SK-N-SH (cell line): ENCODE data around the gene RAB20. TPM values are rescaled to one million over a fixed set of nuclear protein-coding genes. Genes with fewer than 3 reads are reported as not detected.

Experiments used
- CTCF ChIA-PET: fragments of 300-600, 350-600 bp; formaldehyde crosslinking; extraction: SDS; loops from one replicate; lab custom pipeline; 2021; lab: Yijun Ruan, JAX
- POLR2A ChIA-PET: fragments of 350-600 bp; sonication (Branson Sonifier 250); formaldehyde crosslinking; extraction: SDS; loops from one replicate; lab custom pipeline; 2020; ENCODE audit warnings: antibody characterized with exemption, inconsistent platforms; lab: Yijun Ruan, JAX
- DNase-seq: peaks from one replicate; pipeline ENCODE4 v3.0.0; 2012
- H2AFZ ChIP-seq: fragments of 200-600 bp; sonication (generic); 2 replicates; pipeline ENCODE4 v1.8.1; 2016; ENCODE audit warnings: antibody characterized with exemption, mild to moderate bottlenecking, low read depth
- H3F3A ChIP-seq: fragments of 200-600 bp; sonication (generic); replicated peaks from 2 replicates; pipeline ENCODE3; 2016; ENCODE audit warnings: antibody characterized with exemption, mild to moderate bottlenecking; ENCODE audit not compliant: insufficient read depth
- H3K27ac ChIP-seq, 2 experiments: fragments of 200-500 bp in 1 of 2; fragments of 200-600 bp in 1 of 2; sonication (Bioruptor generic) in 1 of 2; sonication (generic), shearing (Covaris generic) in 1 of 2; 2 replicates each; pipeline versions ENCODE4 v1.5.1 to v1.6.1; 2014 to 2016; ENCODE audit warnings: low read depth in 2 of 2, inconsistent platforms in 1 of 2, low read length in 1 of 2, mild to moderate bottlenecking in 1 of 2, mixed read lengths in 1 of 2
- H3K27me3 ChIP-seq: fragments of 200-600 bp; sonication (generic), shearing (Covaris generic); 2 replicates; pipeline ENCODE4 v1.6.1; 2016; ENCODE audit warnings: mixed run types; ENCODE audit not compliant: insufficient read depth
- H3K36me3 ChIP-seq, 2 experiments: fragments of 200-500 bp in 1 of 2; fragments of 200-600 bp in 1 of 2; sonication (Bioruptor generic) in 1 of 2; sonication (generic) in 1 of 2; replicated peaks in 1 of 2; 2 replicates each; pipeline versions ENCODE3 to v1.5.1; 2014 to 2016; ENCODE audit warnings: low read length in 1 of 2, mild to moderate bottlenecking in 1 of 2; ENCODE audit not compliant: insufficient read depth in 2 of 2, control insufficient read depth in 1 of 2
- H3K4me1 ChIP-seq, 2 experiments: fragments of 200-500 bp in 1 of 2; fragments of 200-600 bp in 1 of 2; sonication (Bioruptor generic) in 1 of 2; sonication (generic), shearing (Covaris generic) in 1 of 2; 2 replicates each; pipeline versions ENCODE4 v1.5.1 to v1.6.1; 2014 to 2016; ENCODE audit warnings: low read depth in 1 of 2, low read length in 1 of 2, mixed run types in 1 of 2; ENCODE audit not compliant: insufficient read depth in 2 of 2, control insufficient read depth in 1 of 2
- H3K4me2 ChIP-seq: fragments of 200-600 bp; sonication (generic), shearing (Covaris generic); 2 replicates; pipeline ENCODE4 v1.6.1; 2017; ENCODE audit warnings: mixed run types
- H3K4me3 ChIP-seq, 2 experiments: fragments of 200-500 bp in 1 of 2; fragments of 200-600 bp in 1 of 2; sonication (Bioruptor generic) in 1 of 2; sonication (generic), shearing (Covaris generic) in 1 of 2; 2 replicates each; pipeline versions ENCODE4 v1.5.1 to v1.8.1; 2014 to 2016; ENCODE audit warnings: low read depth in 2 of 2, inconsistent platforms in 1 of 2, low read length in 1 of 2, mild to moderate bottlenecking in 1 of 2, mixed read lengths in 1 of 2, moderate library complexity in 1 of 2
- H3K79me2 ChIP-seq: fragments of 200-600 bp; sonication (generic); 2 replicates; pipeline ENCODE4 v1.8.1; 2017; ENCODE audit warnings: mild to moderate bottlenecking; ENCODE audit not compliant: insufficient read depth
- H3K9ac ChIP-seq: fragments of 200-600 bp; sonication (generic); 2 replicates; pipeline ENCODE4 v1.6.1; 2017; ENCODE audit warnings: mixed run types
- H3K9me2 ChIP-seq: fragments of 200-600 bp; sonication (generic); 2 replicates; pipeline ENCODE4 v1.6.1; 2017; ENCODE audit warnings: mixed run types
- H3K9me3 ChIP-seq: fragments of 200-600 bp; sonication (generic); 2 replicates; pipeline ENCODE4 v1.6.1; 2017; ENCODE audit warnings: mixed run types, mild to moderate bottlenecking, moderate library complexity
- H4K20me1 ChIP-seq: fragments of 200-600 bp; sonication (generic); 2 replicates; pipeline ENCODE4 v1.6.1; 2017; ENCODE audit warnings: mild to moderate bottlenecking, mixed run types; ENCODE audit not compliant: insufficient read depth
- CHD2 ChIP-seq: fragments of 150-350 bp; IDR thresholded peaks from 2 replicates; pipeline ENCODE4 v1.6.1; 2018; ENCODE audit warnings: low read length; ENCODE audit not compliant: partially characterized antibody
- FOSL2 ChIP-seq: IDR thresholded peaks from 2 replicates; pipeline ENCODE4 v1.4.0; 2012; ENCODE audit warnings: low read depth, mild to moderate bottlenecking, moderate library complexity, borderline replicate concordance
- FOXJ3 ChIP-seq: sonication (generic); formaldehyde crosslinking; IDR thresholded peaks from 2 replicates; pipeline ENCODE4 v1.5.1; 2020; ENCODE audit warnings: mild to moderate bottlenecking, missing genetic modification reagents
- FOXM1 ChIP-seq: IDR thresholded peaks from 2 replicates; pipeline ENCODE4 v1.4.0; 2012; ENCODE audit warnings: low read depth, mild to moderate bottlenecking
- JUND ChIP-seq: IDR thresholded peaks from 2 replicates; pipeline ENCODE4 v1.4.0; 2012
- MEF2A ChIP-seq: IDR thresholded peaks from 2 replicates; pipeline ENCODE4 v1.4.0; 2012; ENCODE audit warnings: low read depth, borderline replicate concordance
- MXI1 ChIP-seq: IDR thresholded peaks from 2 replicates; pipeline ENCODE4 v1.6.1; 2012; ENCODE audit warnings: mild to moderate bottlenecking, low read depth, low read length, improper control_type of control experiment
- NRF1 ChIP-seq: IDR thresholded peaks from 2 replicates; pipeline ENCODE4 v1.6.1; 2012; ENCODE audit warnings: low read depth, mild to moderate bottlenecking, low read length
- POLR2AphosphoS5 ChIP-seq: IDR thresholded peaks from 2 replicates; pipeline ENCODE4 v1.6.1; 2012; ENCODE audit warnings: low read depth, low read length
- RAD21 ChIP-seq: IDR thresholded peaks from 2 replicates; pipeline ENCODE4 v1.6.1; 2012; ENCODE audit warnings: mild to moderate bottlenecking, low read length
- RCOR1 ChIP-seq: fragments of 150-350 bp; IDR thresholded peaks from 2 replicates; pipeline ENCODE4 v1.6.1; 2017; ENCODE audit warnings: antibody characterized with exemption, low read length
- REST ChIP-seq: IDR thresholded peaks from 2 replicates; pipeline ENCODE4 v1.6.1; 2012; ENCODE audit warnings: mild to moderate bottlenecking, low read depth, low read length, moderate library complexity
- RXRA ChIP-seq: IDR thresholded peaks from 2 replicates; pipeline ENCODE4 v1.4.0; 2012; ENCODE audit warnings: low read depth, mild to moderate bottlenecking, borderline replicate concordance
- SIN3A ChIP-seq: IDR thresholded peaks from 2 replicates; pipeline ENCODE4 v1.6.1; 2012; ENCODE audit warnings: low read depth, mild to moderate bottlenecking, low read length, moderate library complexity, borderline replicate concordance
- TAF1 ChIP-seq: IDR thresholded peaks from 2 replicates; pipeline ENCODE4 v1.6.1; 2012; ENCODE audit warnings: low read depth, mild to moderate bottlenecking, low read length, moderate library complexity, borderline replicate concordance
- TCF12 ChIP-seq: IDR thresholded peaks from 2 replicates; pipeline ENCODE4 v1.4.0; 2012
- TEAD4 ChIP-seq: IDR thresholded peaks from 2 replicates; pipeline ENCODE4 v1.4.0; 2012; ENCODE audit warnings: mild to moderate bottlenecking, borderline replicate concordance; ENCODE audit not compliant: insufficient read depth
- YY1 ChIP-seq: IDR thresholded peaks from 2 replicates; pipeline ENCODE4 v1.4.0; 2012; ENCODE audit warnings: low read depth, mild to moderate bottlenecking
- WGBS: methylation state at CpG from one replicate; pipeline ENCODE4 v1.1.6; 2017; ENCODE audit warnings: low lambda C conversion rate; 5-methylcytosine and 5-hydroxymethylcytosine counted together
- polyA plus RNA-seq, 3 experiments: library from polyadenylated mRNA; depleted of rRNA; stranded (reverse); fragments of >200 nt; gene quantifications; 2 replicates each; pipeline ENCODE4 v1.2.3, GENCODE V29; 2012
- TF ChIP-seq, protein P1 (sequence below): fragments of 200-600 bp; sonication (generic); IDR thresholded peaks from 2 replicates; pipeline ENCODE4 v1.6.1; 2017; ENCODE audit warnings: antibody characterized with exemption, mild to moderate bottlenecking, moderate library complexity
- TF ChIP-seq, protein P2 (sequence below): IDR thresholded peaks from 2 replicates; pipeline ENCODE4 v1.4.0; 2012; ENCODE audit warnings: low read depth
- TF ChIP-seq, protein P3 (sequence below): fragments of 150-350 bp; IDR thresholded peaks from 2 replicates; pipeline ENCODE4 v1.6.1; 2016; ENCODE audit warnings: mild to moderate bottlenecking, low read depth, low read length

Gene RAB20
- polyA plus RNA-seq, 1 of the 3 experiments (the other 2 are of a cell fraction), result 5.2 TPM

DNA sequence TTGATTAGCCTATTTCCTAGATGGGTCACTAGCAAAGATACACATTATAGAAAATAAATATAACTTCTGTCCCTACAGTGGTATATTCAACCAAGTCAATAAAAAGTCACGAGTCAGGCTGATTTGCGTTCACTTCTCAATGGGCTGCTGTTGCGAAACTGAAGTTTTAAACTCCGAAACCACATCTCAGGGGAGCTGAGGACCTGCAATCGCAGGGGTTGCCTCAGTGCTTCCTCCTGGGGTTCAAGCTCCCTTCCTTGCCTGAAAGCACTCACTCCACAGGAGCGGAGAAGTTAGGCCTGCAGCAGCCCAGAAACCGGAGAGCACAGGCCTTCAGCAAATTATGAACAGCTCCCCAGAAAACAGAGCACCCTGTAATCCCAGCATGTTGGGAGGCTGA lies 39.6 kb downstream of the RAB20 start (continued):
- TF ChIP-seq RXRA (no peak), YY1 (no peak)

GRCh38 chr13:110521296-110521680 lies 40.2 kb downstream of the RAB20 start:
- Histone ChIP-seq H2AFZ (no peak overlapping the region), H3K79me2 (no peaks in the 10 kb centered on the region), H3K9me2 (no peaks in the 10 kb centered on the region), H3K4me2 (no peak overlapping the region), H3K9ac (no peak overlapping the region), H3K9me3 (no peaks in the 10 kb centered on the region), H3K27me3 (no peaks in the 10 kb centered on the region), H3K27ac (no peak overlapping the region), H3K36me3 (no peaks in the 10 kb centered on the region), H3F3A (no peaks in the 10 kb centered on the region), H3K4me1 (peaks cover 0 to 22% of the 10 kb centered on the region in 2 experiments; a peak in 1 of 4 replicates), H4K20me1 (no peaks in the 10 kb centered on the region), H3K4me3 (no peak overlapping the region)
- ChIA-PET POLR2A (no interaction called here), CTCF (interaction anchor here (0.6 to 1.4 kb wide), 2 partner anchors 33 to 300 kb away, joined by 3 read pairs; no protein-coding TSS in a partner anchor)
- 89% methylated on average over 10 of the region's 10 CpGs for WGBS
- TF ChIP-seq FOXJ3 (CRISPR knock-in tag), result no peak
- no peak for TF ChIP-seq FOSL2
- no peak for TF ChIP-seq TEAD4
- TF ChIP-seq TCF12, result no peak
- TF ChIP-seq, protein P1, sequence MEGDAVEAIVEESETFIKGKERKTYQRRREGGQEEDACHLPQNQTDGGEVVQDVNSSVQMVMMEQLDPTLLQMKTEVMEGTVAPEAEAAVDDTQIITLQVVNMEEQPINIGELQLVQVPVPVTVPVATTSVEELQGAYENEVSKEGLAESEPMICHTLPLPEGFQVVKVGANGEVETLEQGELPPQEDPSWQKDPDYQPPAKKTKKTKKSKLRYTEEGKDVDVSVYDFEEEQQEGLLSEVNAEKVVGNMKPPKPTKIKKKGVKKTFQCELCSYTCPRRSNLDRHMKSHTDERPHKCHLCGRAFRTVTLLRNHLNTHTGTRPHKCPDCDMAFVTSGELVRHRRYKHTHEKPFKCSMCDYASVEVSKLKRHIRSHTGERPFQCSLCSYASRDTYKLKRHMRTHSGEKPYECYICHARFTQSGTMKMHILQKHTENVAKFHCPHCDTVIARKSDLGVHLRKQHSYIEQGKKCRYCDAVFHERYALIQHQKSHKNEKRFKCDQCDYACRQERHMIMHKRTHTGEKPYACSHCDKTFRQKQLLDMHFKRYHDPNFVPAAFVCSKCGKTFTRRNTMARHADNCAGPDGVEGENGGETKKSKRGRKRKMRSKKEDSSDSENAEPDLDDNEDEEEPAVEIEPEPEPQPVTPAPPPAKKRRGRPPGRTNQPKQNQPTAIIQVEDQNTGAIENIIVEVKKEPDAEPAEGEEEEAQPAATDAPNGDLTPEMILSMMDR, result no peak
- TF ChIP-seq JUND, result no peak
- TF ChIP-seq, protein P2, sequence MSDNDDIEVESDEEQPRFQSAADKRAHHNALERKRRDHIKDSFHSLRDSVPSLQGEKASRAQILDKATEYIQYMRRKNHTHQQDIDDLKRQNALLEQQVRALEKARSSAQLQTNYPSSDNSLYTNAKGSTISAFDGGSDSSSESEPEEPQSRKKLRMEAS, result no peak
- TF ChIP-seq RCOR1, result no peak
- no peak for TF ChIP-seq POLR2AphosphoS5
- TF ChIP-seq NRF1, result no peak
- TF ChIP-seq MEF2A, result no peak
- TF ChIP-seq RAD21, result no peak
- no peak for TF ChIP-seq CHD2
- no peak for TF ChIP-seq SIN3A
- TF ChIP-seq TAF1, result no peak
- TF ChIP-seq MXI1, result no peak
- TF ChIP-seq REST, result no peak
- TF ChIP-seq FOXM1, result no peak
- TF ChIP-seq, protein P3, sequence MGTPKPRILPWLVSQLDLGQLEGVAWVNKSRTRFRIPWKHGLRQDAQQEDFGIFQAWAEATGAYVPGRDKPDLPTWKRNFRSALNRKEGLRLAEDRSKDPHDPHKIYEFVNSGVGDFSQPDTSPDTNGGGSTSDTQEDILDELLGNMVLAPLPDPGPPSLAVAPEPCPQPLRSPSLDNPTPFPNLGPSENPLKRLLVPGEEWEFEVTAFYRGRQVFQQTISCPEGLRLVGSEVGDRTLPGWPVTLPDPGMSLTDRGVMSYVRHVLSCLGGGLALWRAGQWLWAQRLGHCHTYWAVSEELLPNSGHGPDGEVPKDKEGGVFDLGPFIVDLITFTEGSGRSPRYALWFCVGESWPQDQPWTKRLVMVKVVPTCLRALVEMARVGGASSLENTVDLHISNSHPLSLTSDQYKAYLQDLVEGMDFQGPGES, result no peak
- no peak for DNase-seq
